ENCODE measurements around the gene DAB2IP.

Gene DAB2IP

DNA sequence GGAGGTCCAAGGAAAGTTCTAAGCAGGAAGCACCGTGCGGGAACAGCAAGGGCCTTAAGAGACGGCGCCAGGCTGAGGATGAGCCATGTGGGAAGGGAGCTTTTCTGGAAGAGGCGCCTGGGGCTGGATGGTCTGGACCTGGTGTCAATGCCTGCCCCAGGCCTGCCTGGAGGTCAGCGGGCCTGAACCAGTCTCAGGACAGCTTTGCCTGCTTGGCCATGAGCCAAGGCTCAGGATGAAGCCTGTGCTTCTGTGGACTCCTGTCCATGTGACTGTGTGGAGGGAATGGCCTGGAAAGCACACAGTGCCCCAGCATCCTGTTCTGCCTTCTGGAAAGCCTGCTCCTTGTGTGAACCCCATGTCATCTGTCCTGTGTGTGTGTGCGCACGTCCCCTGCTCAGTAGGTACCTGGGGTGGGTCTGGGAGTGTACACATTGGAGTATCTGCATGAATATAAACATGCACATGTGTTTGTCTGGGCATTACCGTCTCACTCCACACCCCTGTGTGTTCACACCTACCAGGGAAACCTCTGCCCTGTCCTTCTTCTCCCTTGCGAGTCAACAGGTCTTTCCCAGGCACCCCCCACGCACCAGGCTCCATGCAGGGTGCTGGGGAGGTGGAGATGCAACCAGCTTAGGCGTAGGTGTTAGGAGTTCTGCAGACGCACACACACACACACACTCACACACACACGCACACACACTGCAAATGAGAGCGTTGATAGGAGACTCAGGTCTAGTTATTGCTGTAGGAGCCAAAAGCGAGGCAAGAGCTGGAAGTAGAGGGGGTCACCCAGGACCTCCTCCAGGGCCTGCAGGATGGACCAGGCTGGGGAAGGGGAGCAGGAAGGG lies 24.8 kb downstream of the DAB2IP start:
- DNase-seq (ENCODE audit: low read depth): no peak
- H3K4me3 ChIP-seq (ENCODE audit: low read depth, low read length): no peak overlapping the region
- TF ChIP-seq, protein P1, sequence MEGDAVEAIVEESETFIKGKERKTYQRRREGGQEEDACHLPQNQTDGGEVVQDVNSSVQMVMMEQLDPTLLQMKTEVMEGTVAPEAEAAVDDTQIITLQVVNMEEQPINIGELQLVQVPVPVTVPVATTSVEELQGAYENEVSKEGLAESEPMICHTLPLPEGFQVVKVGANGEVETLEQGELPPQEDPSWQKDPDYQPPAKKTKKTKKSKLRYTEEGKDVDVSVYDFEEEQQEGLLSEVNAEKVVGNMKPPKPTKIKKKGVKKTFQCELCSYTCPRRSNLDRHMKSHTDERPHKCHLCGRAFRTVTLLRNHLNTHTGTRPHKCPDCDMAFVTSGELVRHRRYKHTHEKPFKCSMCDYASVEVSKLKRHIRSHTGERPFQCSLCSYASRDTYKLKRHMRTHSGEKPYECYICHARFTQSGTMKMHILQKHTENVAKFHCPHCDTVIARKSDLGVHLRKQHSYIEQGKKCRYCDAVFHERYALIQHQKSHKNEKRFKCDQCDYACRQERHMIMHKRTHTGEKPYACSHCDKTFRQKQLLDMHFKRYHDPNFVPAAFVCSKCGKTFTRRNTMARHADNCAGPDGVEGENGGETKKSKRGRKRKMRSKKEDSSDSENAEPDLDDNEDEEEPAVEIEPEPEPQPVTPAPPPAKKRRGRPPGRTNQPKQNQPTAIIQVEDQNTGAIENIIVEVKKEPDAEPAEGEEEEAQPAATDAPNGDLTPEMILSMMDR (IDR thresholded peaks at IDR 0.05; ENCODE audit: control insufficient read depth, extremely low read depth, insufficient read depth): no peak

DNA sequence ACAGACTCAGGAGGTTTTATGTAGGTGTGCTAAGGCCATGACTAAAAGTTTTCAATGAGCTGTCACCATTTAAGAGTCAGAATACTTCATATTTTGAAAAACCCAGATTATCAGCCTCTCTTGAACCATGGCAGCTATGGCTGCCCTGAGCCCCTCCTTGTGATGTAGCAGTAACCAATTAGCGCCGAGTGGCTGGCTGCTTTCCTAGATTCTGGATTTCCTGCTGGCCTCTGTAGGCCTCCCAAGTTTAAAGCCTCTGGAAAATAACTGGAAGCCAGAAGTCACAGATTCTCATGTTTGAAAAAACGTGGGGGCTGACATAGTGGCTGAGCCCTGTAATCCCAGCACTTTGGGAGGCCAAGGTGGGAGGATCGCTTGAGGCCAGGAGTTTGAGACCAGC lies 25.5 kb downstream of the DAB2IP start:
- H3K4me3 ChIP-seq (ENCODE audit: low read depth, low read length): no peak overlapping the region
- TF ChIP-seq, protein P1 (IDR thresholded peaks at IDR 0.05; ENCODE audit: control insufficient read depth, extremely low read depth, insufficient read depth): no peak
- DNase-seq (ENCODE audit: low read depth): no peak

DNA sequence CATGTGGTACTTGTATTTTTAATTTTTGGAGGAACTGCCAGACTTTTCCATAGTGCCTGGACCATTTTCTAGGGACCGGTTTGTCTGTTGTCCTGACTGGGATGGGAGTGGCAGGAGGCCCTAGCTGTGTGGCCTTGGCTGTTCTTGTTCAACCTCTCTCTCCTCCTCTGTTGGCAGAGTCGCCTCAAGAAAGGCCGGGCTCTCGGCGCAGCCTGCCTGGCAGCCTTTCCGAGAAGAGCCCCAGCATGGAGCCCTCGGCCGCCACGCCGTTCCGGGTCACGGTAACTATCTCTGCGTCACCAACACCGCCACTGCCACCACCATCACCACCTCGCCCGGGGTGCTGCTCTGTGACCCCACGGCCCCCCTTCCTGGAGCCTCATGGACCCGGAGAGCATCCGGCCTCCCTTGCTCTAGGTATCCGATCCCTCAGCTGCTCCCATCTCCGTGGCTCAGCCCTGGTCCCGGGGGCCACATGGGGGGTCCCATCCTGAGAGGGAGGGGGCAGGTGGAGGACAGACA lies 27.1 kb downstream of the DAB2IP start:
- no peak for DNase-seq (ENCODE audit: low read depth)
- no peak overlapping the region for H3K4me3 ChIP-seq (ENCODE audit: low read depth, low read length)
- TF ChIP-seq, protein P1 (IDR thresholded peaks at IDR 0.05; ENCODE audit: control insufficient read depth, extremely low read depth, insufficient read depth): no peak

DNA sequence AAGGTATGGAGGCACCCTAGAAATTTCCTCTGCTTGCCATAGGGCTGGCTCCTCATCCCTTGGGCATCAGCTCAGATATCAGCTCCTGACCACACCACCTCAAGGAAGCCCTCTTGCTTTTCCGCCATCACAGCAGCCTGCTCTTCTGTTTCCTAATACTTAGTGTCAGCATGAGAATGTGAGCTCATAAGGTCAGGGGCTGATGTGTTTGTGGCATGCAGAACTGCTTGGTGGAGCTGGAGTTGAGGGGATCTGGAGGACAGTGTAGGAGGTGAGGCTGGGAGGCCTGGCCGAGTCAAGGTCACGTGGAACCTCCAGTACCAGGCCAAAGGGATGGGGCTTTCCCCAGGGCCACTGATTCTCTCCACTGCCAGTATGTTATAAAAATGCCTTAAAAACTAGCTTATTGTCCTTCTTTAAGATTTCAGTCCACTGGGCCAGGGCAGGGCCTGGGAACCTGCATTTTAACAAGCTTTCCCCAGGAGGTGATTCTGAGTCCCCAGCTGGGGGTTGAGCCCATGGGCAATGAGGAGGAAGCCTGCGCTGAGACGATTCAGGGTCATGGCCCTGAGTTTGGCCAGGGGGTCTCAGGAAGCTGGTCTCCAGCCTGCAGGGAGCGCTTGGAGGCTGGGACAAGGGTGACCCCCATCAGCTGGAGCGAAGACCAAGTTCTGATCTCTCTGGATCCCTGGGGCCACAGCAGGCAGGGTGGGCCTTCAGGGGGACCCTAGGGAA lies 28.6 kb downstream of the DAB2IP start:
- no peak for DNase-seq (ENCODE audit: low read depth)
- TF ChIP-seq, protein P1 (IDR thresholded peaks at IDR 0.05; ENCODE audit: control insufficient read depth, extremely low read depth, insufficient read depth): no peak
- H3K4me3 ChIP-seq (ENCODE audit: low read depth, low read length): no peak overlapping the region

DNA sequence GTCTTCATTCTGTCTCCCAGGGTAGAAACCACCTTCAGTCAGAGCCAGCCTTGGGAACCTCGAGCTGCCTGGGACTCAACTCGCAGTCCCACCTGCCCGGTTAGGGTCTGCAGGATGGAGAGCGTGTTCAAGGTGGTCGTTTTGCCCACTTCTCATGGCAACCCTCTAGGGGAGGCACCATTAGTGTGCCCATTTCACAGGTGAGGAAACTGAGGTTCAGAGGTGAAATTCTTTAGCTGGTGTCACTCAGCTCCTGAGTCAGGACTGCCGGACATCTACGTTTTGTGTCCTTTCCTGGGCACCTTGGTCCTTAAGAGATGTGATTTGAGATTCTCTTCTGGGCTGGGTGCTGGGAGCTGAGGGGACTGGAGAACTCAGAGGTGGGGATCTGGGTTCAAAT lies 30.0 kb downstream of the DAB2IP start:
- DNase-seq (ENCODE audit: low read depth): no peak
- no peak overlapping the region for H3K4me3 ChIP-seq (ENCODE audit: low read depth, low read length)
- TF ChIP-seq, protein P1 (IDR thresholded peaks at IDR 0.05; ENCODE audit: control insufficient read depth, extremely low read depth, insufficient read depth): no peak

DNA sequence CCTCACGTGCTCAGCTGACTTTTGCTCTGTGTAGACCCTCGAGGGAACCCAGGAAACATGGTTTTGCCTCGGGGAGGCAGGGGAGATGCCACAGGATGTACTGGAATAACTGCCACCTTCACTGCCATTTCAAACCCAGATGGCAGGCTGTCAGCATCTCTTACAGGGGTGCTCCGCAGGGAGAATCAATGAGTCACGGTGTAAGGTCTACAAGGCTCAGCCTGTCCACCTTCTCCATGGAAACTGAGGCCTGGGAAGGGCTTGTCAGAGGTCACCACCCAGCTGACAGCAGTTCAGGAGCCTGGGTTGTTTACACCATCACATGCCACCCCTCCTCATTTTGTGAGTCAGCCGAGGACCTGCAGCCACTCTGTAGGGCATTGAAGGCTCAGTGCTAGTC lies 30.8 kb downstream of the DAB2IP start:
- TF ChIP-seq, protein P1 (IDR thresholded peaks at IDR 0.05; ENCODE audit: control insufficient read depth, extremely low read depth, insufficient read depth): no peak

More for the DNA sequence above, 30.8 kb downstream of the DAB2IP start:
- H3K4me3 ChIP-seq (ENCODE audit: low read depth, low read length): no peak overlapping the region
- DNase-seq (ENCODE audit: low read depth): no peak
